ENCODE results near the gene CGRRF1.

DNA sequence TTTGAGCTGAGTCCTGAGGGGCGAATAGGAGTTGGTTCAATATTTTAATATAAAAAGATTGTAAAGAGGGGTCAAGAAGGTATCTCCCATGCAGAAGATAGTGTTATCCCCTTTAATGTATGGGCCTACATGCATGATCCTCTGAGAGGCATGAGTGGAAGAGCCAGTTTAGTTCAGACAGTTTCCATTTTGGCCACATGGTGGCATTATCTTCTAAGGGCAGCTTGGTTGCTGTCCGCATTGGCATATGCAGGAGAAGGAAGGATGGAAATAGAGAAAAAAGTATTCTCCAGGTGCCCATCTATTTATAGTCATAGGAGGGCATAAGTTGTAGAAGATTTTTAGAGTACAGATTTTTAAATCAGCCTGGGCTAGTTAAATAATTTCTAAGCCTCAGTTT, 62.6 kb downstream of the CGRRF1 start:
- TF ChIP-seq BCL11A (tag by site-specific recombination; IDR thresholded peaks at IDR 0.05; ENCODE audit: low read depth) (no peak), ZBTB17 (tag by site-specific recombination; IDR thresholded peaks at IDR 0.05) (no peak), ZBTB11 (tag by site-specific recombination; conservative IDR thresholded peaks at IDR 0.05; ENCODE audit: low read depth) (no peak), ZNF394 (tag by site-specific recombination; IDR thresholded peaks at IDR 0.05; ENCODE audit: borderline replicate concordance) (no peak), SETDB1 (IDR thresholded peaks at IDR 0.05; ENCODE audit: insufficient read length, low read length) (peak; percentile 77), ZNF121 (tag by site-specific recombination; IDR thresholded peaks at IDR 0.05) (no peak), CTCF (tag by site-specific recombination; IDR thresholded peaks at IDR 0.05) (no peak), ZNF416 (tag by site-specific recombination; IDR thresholded peaks at IDR 0.05) (no peak)
